GM12878 (cell line): ENCODE results near the gene PMP22.

Experiments
- BCL11A ChIP-seq: IDR thresholded peaks from 2 replicates; pipeline ENCODE4 v1.6.1; 2011; ENCODE audit warnings: low read depth, low read length
- CREB1 ChIP-seq: IDR thresholded peaks from 2 replicates; pipeline ENCODE4 v1.6.1; 2012; ENCODE audit warnings: low read depth, mild to moderate bottlenecking, inconsistent platforms
- GABPA ChIP-seq: IDR thresholded peaks from 2 replicates; pipeline ENCODE4 v1.6.1; 2014; ENCODE audit warnings: antibody characterized with exemption, low read depth, mild to moderate bottlenecking, inconsistent platforms
- HDAC2 ChIP-seq: fragments of 200-600 bp; sonication (generic); IDR thresholded peaks from 2 replicates; pipeline ENCODE4 v1.6.1; 2017
- MYB ChIP-seq: fragments of 150-350 bp; IDR thresholded peaks from 2 replicates; pipeline ENCODE4 v1.6.1; 2014; ENCODE audit warnings: mild to moderate bottlenecking, low read depth, low read length, borderline replicate concordance
- NR2C1 ChIP-seq: fragments of 450-650 bp; IDR thresholded peaks from 2 replicates; pipeline ENCODE4 v1.6.1; 2017; ENCODE audit warnings: antibody characterized with exemption, mild to moderate bottlenecking, moderate library complexity
- NRF1 ChIP-seq: conservative IDR thresholded peaks from 2 replicates; pipeline ENCODE4 v1.6.1; 2011; ENCODE audit warnings: mild to moderate bottlenecking, low read depth, low read length, improper control_type of control experiment
- PML ChIP-seq: IDR thresholded peaks from 2 replicates; pipeline ENCODE4 v1.6.1; 2012; ENCODE audit warnings: low read length, inconsistent platforms
- POLR2A ChIP-seq: IDR thresholded peaks from 2 replicates; pipeline ENCODE4 v1.6.1; 2011; ENCODE audit warnings: low read depth, mild to moderate bottlenecking, low read length
- POLR2AphosphoS5 ChIP-seq: IDR thresholded peaks from 2 replicates; pipeline ENCODE4 v1.6.1; 2011; ENCODE audit warnings: mild to moderate bottlenecking, low read length, inconsistent platforms
- TF ChIP-seq, protein P1 (sequence below), 3 experiments: IDR thresholded peaks in 2 of 3; conservative IDR thresholded peaks in 1 of 3; 2 replicates each; pipeline ENCODE4 v1.5.1; 2011; ENCODE audit warnings: low read depth in 3 of 3, low read length in 3 of 3, mild to moderate bottlenecking in 3 of 3, control low read depth in 2 of 3, moderate library complexity in 2 of 3, inconsistent platforms in 1 of 3, mixed read lengths in 1 of 3; ENCODE audit not compliant: control insufficient read depth in 2 of 3, insufficient read depth in 1 of 3; ENCODE audit errors: extremely low read depth in 1 of 3
- TF ChIP-seq, protein P2 (sequence below): IDR thresholded peaks from 2 replicates; pipeline ENCODE4 v1.6.1; 2012; ENCODE audit warnings: low read depth, low read length, improper control_type of control experiment
- TF ChIP-seq, protein P3 (sequence below): fragments of 450-650 bp; IDR thresholded peaks from 2 replicates; pipeline ENCODE4 v1.6.1; 2017; ENCODE audit warnings: mild to moderate bottlenecking
- TF ChIP-seq, protein P4 (sequence below): IDR thresholded peaks from 2 replicates; pipeline ENCODE4 v1.6.1; 2011; ENCODE audit warnings: low read depth, mild to moderate bottlenecking, low read length, moderate library complexity, borderline replicate concordance; ENCODE audit errors: extremely low read depth

DNA sequence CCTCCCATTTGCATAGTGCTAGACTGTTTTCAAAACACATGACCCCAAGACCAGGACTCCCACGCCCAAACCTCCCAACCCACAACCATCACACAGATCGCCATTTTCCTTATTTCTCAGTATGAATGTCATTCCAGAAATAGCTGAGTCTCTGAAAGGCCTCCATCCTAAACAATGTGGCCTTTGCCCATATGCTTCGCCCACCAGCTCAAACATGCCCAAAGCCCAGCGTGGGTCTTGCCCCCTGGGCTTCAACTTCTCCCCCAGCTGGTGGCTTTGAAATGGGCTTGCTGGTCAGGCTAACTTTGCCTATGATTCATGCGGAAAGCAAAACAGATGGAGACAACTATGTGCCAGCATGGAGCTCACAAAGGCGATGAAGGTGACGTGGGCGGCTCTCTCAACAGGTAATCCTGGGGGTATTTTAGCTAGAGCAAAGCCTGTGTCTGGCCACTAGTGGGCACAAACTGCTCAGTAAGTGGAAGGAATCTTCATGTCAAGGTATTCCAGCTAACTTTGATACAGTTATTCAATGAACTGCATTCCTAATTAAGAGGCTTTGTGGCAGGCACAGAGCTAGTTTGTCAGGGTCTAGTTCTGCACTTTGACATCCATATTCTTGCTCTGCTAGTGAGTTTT, 17.1 kb downstream of the PMP22 start:
- TF ChIP-seq POLR2AphosphoS5 (no peak), HDAC2 (no peak), MYB (no peak), GABPA (no peak), BCL11A (no peak), NR2C1 (no peak), NRF1 (no peak), PML (no peak), CREB1 (no peak), POLR2A (no peak)
- TF ChIP-seq, protein P1, sequence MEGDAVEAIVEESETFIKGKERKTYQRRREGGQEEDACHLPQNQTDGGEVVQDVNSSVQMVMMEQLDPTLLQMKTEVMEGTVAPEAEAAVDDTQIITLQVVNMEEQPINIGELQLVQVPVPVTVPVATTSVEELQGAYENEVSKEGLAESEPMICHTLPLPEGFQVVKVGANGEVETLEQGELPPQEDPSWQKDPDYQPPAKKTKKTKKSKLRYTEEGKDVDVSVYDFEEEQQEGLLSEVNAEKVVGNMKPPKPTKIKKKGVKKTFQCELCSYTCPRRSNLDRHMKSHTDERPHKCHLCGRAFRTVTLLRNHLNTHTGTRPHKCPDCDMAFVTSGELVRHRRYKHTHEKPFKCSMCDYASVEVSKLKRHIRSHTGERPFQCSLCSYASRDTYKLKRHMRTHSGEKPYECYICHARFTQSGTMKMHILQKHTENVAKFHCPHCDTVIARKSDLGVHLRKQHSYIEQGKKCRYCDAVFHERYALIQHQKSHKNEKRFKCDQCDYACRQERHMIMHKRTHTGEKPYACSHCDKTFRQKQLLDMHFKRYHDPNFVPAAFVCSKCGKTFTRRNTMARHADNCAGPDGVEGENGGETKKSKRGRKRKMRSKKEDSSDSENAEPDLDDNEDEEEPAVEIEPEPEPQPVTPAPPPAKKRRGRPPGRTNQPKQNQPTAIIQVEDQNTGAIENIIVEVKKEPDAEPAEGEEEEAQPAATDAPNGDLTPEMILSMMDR (IDR thresholded peaks at IDR 0.05 in 2 of 3, conservative IDR thresholded peaks at IDR 0.05 in 1 of 3; ENCODE audit: control insufficient read depth in 2 of 3, extremely low read depth in 1 of 3, insufficient read depth in 1 of 3, low read depth in 3 of 3, low read length in 3 of 3): 0 out of 6 replicates have a peak, but pooled peaks of 1 of the 3 experiments have one; percentile 15
- TF ChIP-seq, protein P2, sequence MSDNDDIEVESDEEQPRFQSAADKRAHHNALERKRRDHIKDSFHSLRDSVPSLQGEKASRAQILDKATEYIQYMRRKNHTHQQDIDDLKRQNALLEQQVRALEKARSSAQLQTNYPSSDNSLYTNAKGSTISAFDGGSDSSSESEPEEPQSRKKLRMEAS: no peak
- TF ChIP-seq, protein P3, sequence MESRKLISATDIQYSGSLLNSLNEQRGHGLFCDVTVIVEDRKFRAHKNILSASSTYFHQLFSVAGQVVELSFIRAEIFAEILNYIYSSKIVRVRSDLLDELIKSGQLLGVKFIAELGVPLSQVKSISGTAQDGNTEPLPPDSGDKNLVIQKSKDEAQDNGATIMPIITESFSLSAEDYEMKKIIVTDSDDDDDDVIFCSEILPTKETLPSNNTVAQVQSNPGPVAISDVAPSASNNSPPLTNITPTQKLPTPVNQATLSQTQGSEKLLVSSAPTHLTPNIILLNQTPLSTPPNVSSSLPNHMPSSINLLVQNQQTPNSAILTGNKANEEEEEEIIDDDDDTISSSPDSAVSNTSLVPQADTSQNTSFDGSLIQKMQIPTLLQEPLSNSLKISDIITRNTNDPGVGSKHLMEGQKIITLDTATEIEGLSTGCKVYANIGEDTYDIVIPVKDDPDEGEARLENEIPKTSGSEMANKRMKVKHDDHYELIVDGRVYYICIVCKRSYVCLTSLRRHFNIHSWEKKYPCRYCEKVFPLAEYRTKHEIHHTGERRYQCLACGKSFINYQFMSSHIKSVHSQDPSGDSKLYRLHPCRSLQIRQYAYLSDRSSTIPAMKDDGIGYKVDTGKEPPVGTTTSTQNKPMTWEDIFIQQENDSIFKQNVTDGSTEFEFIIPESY: no peak
- TF ChIP-seq, protein P4, sequence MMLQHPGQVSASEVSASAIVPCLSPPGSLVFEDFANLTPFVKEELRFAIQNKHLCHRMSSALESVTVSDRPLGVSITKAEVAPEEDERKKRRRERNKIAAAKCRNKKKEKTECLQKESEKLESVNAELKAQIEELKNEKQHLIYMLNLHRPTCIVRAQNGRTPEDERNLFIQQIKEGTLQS: no peak
